ENCODE data around the gene NIPSNAP3A.

The NIPSNAP3A gene

GRCh38 chr9:104774831-104775573 lies 27.5 kb downstream of the NIPSNAP3A start:
- DNase-seq: no peak

GRCh38 chr9:104775574-104775936 lies 28.1 kb downstream of the NIPSNAP3A start:
- no peak for DNase-seq

GRCh38 chr9:104775976-104776375 lies 28.5 kb downstream of the NIPSNAP3A start:
- DNase-seq: no peak

- no peak for DNase-seq
These were observed 29.3 kb downstream of the NIPSNAP3A start for GRCh38 chr9:104776797-104777196.

GRCh38 chr9:104778802-104779201 lies 31.3 kb downstream of the NIPSNAP3A start:
- no peak for DNase-seq

GRCh38 chr9:104779334-104779733 lies 31.9 kb downstream of the NIPSNAP3A start:
- DNase-seq: no peak

GRCh38 chr9:104779946-104780535 lies 32.6 kb downstream of the NIPSNAP3A start:
- no peak for DNase-seq

- no peak for DNase-seq
These were observed 33.4 kb downstream of the NIPSNAP3A start for GRCh38 chr9:104780796-104781395.

GRCh38 chr9:104783588-104783987 lies 36.1 kb downstream of the NIPSNAP3A start:
- no peak for DNase-seq

GRCh38 chr9:104784098-104784497 lies 36.6 kb downstream of the NIPSNAP3A start:
- no peak for DNase-seq

GRCh38 chr9:104786293-104786692 lies 38.8 kb downstream of the NIPSNAP3A start:
- DNase-seq: no peak

GRCh38 chr9:104787306-104788015 lies 40.0 kb downstream of the NIPSNAP3A start:
- no peak for DNase-seq

GRCh38 chr9:104788251-104788650 lies 40.8 kb downstream of the NIPSNAP3A start:
- DNase-seq: no peak

GRCh38 chr9:104794070-104794469 lies 46.6 kb downstream of the NIPSNAP3A start:
- no peak for DNase-seq

GRCh38 chr9:104795082-104795481 lies 47.6 kb downstream of the NIPSNAP3A start:
- DNase-seq: no peak

GRCh38 chr9:104795857-104796256 lies 48.4 kb downstream of the NIPSNAP3A start:
- no peak for DNase-seq

- no peak for DNase-seq
These were observed 50.9 kb downstream of the NIPSNAP3A start for GRCh38 chr9:104798209-104798995.

GRCh38 chr9:104800068-104800785 lies 52.7 kb downstream of the NIPSNAP3A start:
- no peak for DNase-seq

GRCh38 chr9:104802110-104802509 lies 54.6 kb downstream of the NIPSNAP3A start:
- no peak for DNase-seq

- DNase-seq: no peak
These were observed 55.4 kb downstream of the NIPSNAP3A start for GRCh38 chr9:104802906-104803305.

GRCh38 chr9:104805441-104805840 lies 58.0 kb downstream of the NIPSNAP3A start:
- no peak for DNase-seq

- DNase-seq: no peak
These were observed 60.6 kb downstream of the NIPSNAP3A start for GRCh38 chr9:104808035-104808614.
